Activated T-cell treated with anti-CD3 and anti-CD28 coated beads, Interleukin-2, amount 50 U/mL, for 24 hours (primary cell): ENCODE results near the gene FKBP4.

Experiments
- DNase-seq: peaks from one replicate; pipeline ENCODE4 v3.0.0-alpha.2; 2020
- H3K27ac Mint-ChIP-seq: 2 replicates; pipeline ENCODE4 v1.8.0; 2020; ENCODE audit warnings: mild to moderate bottlenecking, mixed read lengths
- H3K27me3 Mint-ChIP-seq: 2 replicates; pipeline ENCODE4 v1.8.0; 2020; ENCODE audit warnings: mixed read lengths
- H3K36me3 Mint-ChIP-seq: 2 replicates; pipeline ENCODE4 v1.8.0; 2020; ENCODE audit warnings: low read depth, mixed read lengths
- H3K4me1 Mint-ChIP-seq: 2 replicates; pipeline ENCODE4 v1.8.0; 2020; ENCODE audit warnings: low read depth, mixed read lengths
- H3K4me3 Mint-ChIP-seq: 2 replicates; pipeline ENCODE4 v1.8.0; 2020; ENCODE audit warnings: mild to moderate bottlenecking, moderate library complexity, mixed read lengths
- H3K9me3 Mint-ChIP-seq: 2 replicates; pipeline ENCODE4 v1.8.0; 2020; ENCODE audit warnings: mixed read lengths

Gene FKBP4

GRCh38 chr12:2835691-2836403, 41.1 kb downstream of the FKBP4 start:
- no peaks in the 10 kb centered on the region for H3K9me3 Mint-ChIP-seq
- DNase-seq: no peak
- H3K36me3 Mint-ChIP-seq: peaks cover 60% of the 10 kb centered on the region
- H3K4me3 Mint-ChIP-seq: no peak overlapping the region
- H3K4me1 Mint-ChIP-seq: peaks cover 6% of the 10 kb centered on the region
- H3K27ac Mint-ChIP-seq: no peak overlapping the region
- no peaks in the 10 kb centered on the region for H3K27me3 Mint-ChIP-seq

GRCh38 chr12:2836574-2836973, 41.8 kb downstream of the FKBP4 start:
- no peaks in the 10 kb centered on the region for H3K27me3 Mint-ChIP-seq
- no peak overlapping the region for H3K27ac Mint-ChIP-seq
- peaks cover 6% of the 10 kb centered on the region for H3K4me1 Mint-ChIP-seq
- no peak for DNase-seq
- no peaks in the 10 kb centered on the region for H3K9me3 Mint-ChIP-seq
- no peak overlapping the region for H3K4me3 Mint-ChIP-seq
- peaks cover 60% of the 10 kb centered on the region for H3K36me3 Mint-ChIP-seq

GRCh38 chr12:2841056-2841650, 46.4 kb downstream of the FKBP4 start:
- H3K36me3 Mint-ChIP-seq: peaks cover 69% of the 10 kb centered on the region

GRCh38 chr12:2842948-2843347, 48.2 kb downstream of the FKBP4 start:
- Mint-ChIP-seq H3K36me3 (peaks cover 66% of the 10 kb centered on the region), H3K27ac (no peak overlapping the region), H3K27me3 (no peaks in the 10 kb centered on the region)

More at GRCh38 chr12:2841056-2841650, 46.4 kb downstream of the FKBP4 start:
- no peak for DNase-seq
- Mint-ChIP-seq H3K27ac (no peak overlapping the region), H3K9me3 (no peaks in the 10 kb centered on the region), H3K4me1 (no peaks in the 10 kb centered on the region), H3K27me3 (no peaks in the 10 kb centered on the region), H3K4me3 (no peak overlapping the region)

GRCh38 chr12:2844786-2845185, 50.0 kb downstream of the FKBP4 start:
- peaks cover 61% of the 10 kb centered on the region for H3K36me3 Mint-ChIP-seq
- H3K4me1 Mint-ChIP-seq: no peaks in the 10 kb centered on the region
- no peak overlapping the region for H3K4me3 Mint-ChIP-seq

More at GRCh38 chr12:2842948-2843347, 48.2 kb downstream of the FKBP4 start:
- no peaks in the 10 kb centered on the region for H3K4me1 Mint-ChIP-seq
- DNase-seq: no peak
- H3K9me3 Mint-ChIP-seq: no peaks in the 10 kb centered on the region
- no peak overlapping the region for H3K4me3 Mint-ChIP-seq

GRCh38 chr12:2845280-2845679, 50.5 kb downstream of the FKBP4 start:
- Mint-ChIP-seq H3K4me3 (no peak overlapping the region), H3K27me3 (no peaks in the 10 kb centered on the region), H3K27ac (no peak overlapping the region), H3K9me3 (no peaks in the 10 kb centered on the region), H3K36me3 (peaks cover 59% of the 10 kb centered on the region), H3K4me1 (no peaks in the 10 kb centered on the region)
- DNase-seq: no peak

More at GRCh38 chr12:2844786-2845185, 50.0 kb downstream of the FKBP4 start:
- H3K27me3 Mint-ChIP-seq: no peaks in the 10 kb centered on the region
- no peaks in the 10 kb centered on the region for H3K9me3 Mint-ChIP-seq
- H3K27ac Mint-ChIP-seq: no peak overlapping the region
- DNase-seq: no peak

GRCh38 chr12:2851931-2852330, 57.2 kb downstream of the FKBP4 start:
- Mint-ChIP-seq H3K36me3 (peaks cover 56% of the 10 kb centered on the region), H3K27me3 (no peaks in the 10 kb centered on the region), H3K4me3 (no peak overlapping the region), H3K9me3 (no peaks in the 10 kb centered on the region), H3K4me1 (peaks cover 1% of the 10 kb centered on the region), H3K27ac (no peak overlapping the region)
- no peak for DNase-seq

- Mint-ChIP-seq H3K4me1 (peaks cover 1% of the 10 kb centered on the region), H3K27me3 (no peaks in the 10 kb centered on the region), H3K9me3 (no peaks in the 10 kb centered on the region), H3K36me3 (peaks cover 61% of the 10 kb centered on the region), H3K27ac (peak overlapping the region; percentile 34), H3K4me3 (no peak overlapping the region)
- peak; percentile 68 for DNase-seq
These were observed 58.9 kb downstream of the FKBP4 start for GRCh38 chr12:2853626-2854025.
